Vagina (tissue), 2 donors: ENCODE data around the gene GDF15. TPM values are rescaled to one million over a fixed set of nuclear protein-coding genes. Genes with fewer than 3 reads are reported as not detected.

ENCODE experiments used
- DNase-seq, 2 donors: peaks; one replicate each; pipeline ENCODE4 v3.0.0-alpha.2; 2017; ENCODE audit errors: extremely low spot score in 2 of 2
- H3K27ac ChIP-seq: fragments of 200-600 bp; sonication (generic); one replicate; pipeline ENCODE4 v1.5.1; 2019
- H3K27me3 ChIP-seq: fragments of 200-600 bp; sonication (generic); one replicate; pipeline ENCODE4 v1.5.1; 2019
- H3K36me3 ChIP-seq, 2 donors: fragments of 200-600 bp; sonication (generic); one replicate each; pipeline ENCODE4 v1.5.1; 2017 to 2019
- H3K4me1 ChIP-seq: fragments of 200-600 bp; sonication (generic); one replicate; pipeline ENCODE4 v1.5.1; 2019
- H3K4me3 ChIP-seq, 2 donors: fragments of 200-600 bp; sonication (generic); 1 replicate in 1 of 2; 2 replicates in 1 of 2; pipeline ENCODE4 v1.5.1; 2016 to 2019
- H3K9me3 ChIP-seq: fragments of 200-600 bp; sonication (generic); one replicate; pipeline ENCODE4 v1.5.1; 2019
- CTCF ChIP-seq, 3 experiments: fragments of 450-650 bp in 2 of 3; fragments of 200-600 bp in 1 of 3; sonication (generic) in 1 of 3; IDR thresholded peaks; one replicate each; pipeline ENCODE4 v1.5.1; 2017 to 2019; ENCODE audit warnings: antibody characterized with exemption in 3 of 3, mild to moderate bottlenecking in 2 of 3, moderate library complexity in 2 of 3
- POLR2A ChIP-seq, 2 donors: fragments of 450-650 bp; IDR thresholded peaks; one replicate each; pipeline ENCODE4 v1.6.1; 2017; ENCODE audit warnings: antibody characterized with exemption in 2 of 2, mild to moderate bottlenecking in 2 of 2, moderate library complexity in 2 of 2
- POLR2AphosphoS5 ChIP-seq, 2 donors: sonication (generic); formaldehyde crosslinking; IDR thresholded peaks; one replicate each; pipeline ENCODE4 v1.9.0; 2017; ENCODE audit warnings: antibody characterized with exemption in 2 of 2, mild to moderate bottlenecking in 2 of 2, low read depth in 1 of 2; ENCODE audit not compliant: insufficient read depth in 1 of 2
- intact Hi-C: fragments of 100-400 bp; cut with DNase I; formaldehyde crosslinking; loops from one replicate; pipeline ENCODE4 v1.15.1; 2023
- total RNA-seq: library from RNA; depleted of rRNA; stranded (reverse); fragments of >200 nt; gene quantifications from one replicate; pipeline ENCODE4 v1.2.3, GENCODE V29; 2016

GDF15 gene
- total RNA-seq, 1 donor from 2014 or later = 25.5 TPM

GRCh38 chr19:18426416-18426767 lies 40.4 kb downstream of the GDF15 start:
- Histone ChIP-seq H3K9me3 (no peaks in the 10 kb centered on the region), H3K27me3 (no peaks in the 10 kb centered on the region), H3K36me3 (no peaks in the 10 kb centered on the region), H3K27ac (peak overlapping the region; percentile 86), H3K4me1 (peaks cover 89% of the 10 kb centered on the region), H3K4me3 (no peak overlapping the region)
- no peak for DNase-seq
- TF ChIP-seq POLR2A (IDR thresholded peaks at IDR 0.05) (no peak), CTCF (IDR thresholded peaks at IDR 0.05) (no peak), POLR2AphosphoS5 (IDR thresholded peaks at IDR 0.05; ENCODE audit: insufficient read depth in 1 of 2, low read depth in 1 of 2) (no peak)
- intact Hi-C loops = no loop called here

GRCh38 chr19:18427080-18427742 lies 41.3 kb downstream of the GDF15 start:
- Histone ChIP-seq H3K27me3 (no peaks in the 10 kb centered on the region), H3K4me3 (no peak overlapping the region), H3K9me3 (no peaks in the 10 kb centered on the region), H3K4me1 (peaks cover 82% of the 10 kb centered on the region), H3K36me3 (no peaks in the 10 kb centered on the region), H3K27ac (peak overlapping the region; percentile 86)
- no peak for DNase-seq
- TF ChIP-seq POLR2AphosphoS5 (IDR thresholded peaks at IDR 0.05; ENCODE audit: insufficient read depth in 1 of 2, low read depth in 1 of 2) = no peak
- TF ChIP-seq CTCF (IDR thresholded peaks at IDR 0.05) = no peak
- no peak for TF ChIP-seq POLR2A (IDR thresholded peaks at IDR 0.05)
- intact Hi-C loops = no loop called here

GRCh38 chr19:18427743-18428113 lies 41.8 kb downstream of the GDF15 start:
- no peak for TF ChIP-seq POLR2A (IDR thresholded peaks at IDR 0.05)
- no peak for TF ChIP-seq CTCF (IDR thresholded peaks at IDR 0.05)
- no peak for TF ChIP-seq POLR2AphosphoS5 (IDR thresholded peaks at IDR 0.05; ENCODE audit: insufficient read depth in 1 of 2, low read depth in 1 of 2)
- DNase-seq = no peak
- intact Hi-C loops = no loop called here
- H3K27me3 ChIP-seq = no peaks in the 10 kb centered on the region
- peak overlapping the region; percentile 81 for H3K27ac ChIP-seq
- H3K36me3 ChIP-seq = no peaks in the 10 kb centered on the region
- H3K9me3 ChIP-seq = no peaks in the 10 kb centered on the region
- H3K4me3 ChIP-seq = no peak overlapping the region
- peaks cover 82% of the 10 kb centered on the region for H3K4me1 ChIP-seq

- H3K27me3 ChIP-seq = no peaks in the 10 kb centered on the region
- H3K36me3 ChIP-seq = no peaks in the 10 kb centered on the region
- intact Hi-C loops = no loop called here
- H3K4me1 ChIP-seq = peaks cover 82% of the 10 kb centered on the region
- no peak for DNase-seq
- H3K4me3 ChIP-seq = peak overlapping the region in 1 of 2 donors; percentile 61
- TF ChIP-seq POLR2AphosphoS5 (IDR thresholded peaks at IDR 0.05; ENCODE audit: insufficient read depth in 1 of 2, low read depth in 1 of 2) (no peak), POLR2A (IDR thresholded peaks at IDR 0.05) (no peak), CTCF (IDR thresholded peaks at IDR 0.05) (no peak)
- H3K9me3 ChIP-seq = no peaks in the 10 kb centered on the region
- H3K27ac ChIP-seq = peak overlapping the region; percentile 81
Measured at GRCh38 chr19:18428173-18428786, 42.3 kb downstream of the GDF15 start.
